Right atrium auricular region (tissue), 2 donors: ENCODE measurements around the gene MROH7. TPM values are rescaled to one million over a fixed set of nuclear protein-coding genes. Genes with fewer than 3 reads are reported as not detected.

Source experiments
- DNase-seq: peaks from one replicate; pipeline ENCODE4 v3.0.0-alpha.2; 2019; ENCODE audit warnings: low spot score
- H3K27ac ChIP-seq, 2 donors: fragments of 200-600 bp; sonication (generic); 1 replicate in 1 of 2; 2 replicates in 1 of 2; pipeline ENCODE4 v1.5.1; 2016 to 2019
- H3K27me3 ChIP-seq, 2 donors: fragments of 200-600 bp; sonication (generic); one replicate each; pipeline versions ENCODE4 v1.5.1 to v1.6.0; 2017 to 2019
- H3K36me3 ChIP-seq: fragments of 200-600 bp; sonication (generic); one replicate; pipeline ENCODE4 v1.5.1; 2016
- H3K4me1 ChIP-seq, 2 donors: fragments of 200-600 bp; sonication (generic); one replicate each; pipeline versions ENCODE4 v1.5.1 to v1.6.0; 2017 to 2019
- H3K4me3 ChIP-seq, 2 donors: fragments of 200-600 bp; sonication (generic); 1 replicate in 1 of 2; 2 replicates in 1 of 2; pipeline ENCODE4 v1.5.1; 2017 to 2019; ENCODE audit warnings: mild to moderate bottlenecking in 1 of 2, moderate library complexity in 1 of 2
- H3K9me3 ChIP-seq, 2 donors: fragments of 200-600 bp; sonication (generic); one replicate each; pipeline ENCODE4 v1.5.1; 2019
- total RNA-seq, 2 donors: library from RNA; depleted of rRNA; stranded (reverse); fragments of >200 nt; gene quantifications; one replicate each; pipeline ENCODE4 v1.1.0, GENCODE V29; 2016
- TF ChIP-seq, protein P1 (sequence below), 2 donors: fragments of 200-600 bp; sonication (generic); IDR thresholded peaks; one replicate each; pipeline ENCODE4 v1.5.1; 2019; ENCODE audit warnings: antibody characterized with exemption in 2 of 2

MROH7 gene
- total RNA-seq, 2 donors from 2014 or later, result 5.5 to 6.9 TPM

DNA sequence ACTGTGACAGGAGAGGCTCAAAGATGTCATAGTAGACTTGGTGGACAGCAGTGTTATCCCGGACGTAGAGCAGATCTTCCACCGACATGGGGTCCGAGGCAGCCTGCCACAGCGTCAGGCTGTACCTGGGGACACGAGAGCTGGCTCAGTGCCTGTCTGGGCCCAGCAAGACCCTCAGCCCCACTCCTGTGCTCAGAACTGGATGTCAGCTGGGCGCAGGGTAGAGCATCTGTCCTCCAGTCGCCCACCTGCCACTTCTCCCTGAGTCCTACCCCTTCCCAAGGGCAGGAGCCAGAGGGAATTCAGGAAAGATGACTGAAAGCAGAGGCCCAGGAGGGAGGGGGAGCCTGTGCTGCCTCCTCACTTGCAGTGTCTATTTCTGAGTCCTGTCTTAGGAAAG is 30.0 kb upstream of the MROH7 start:
- DNase-seq, result no peak
- H3K27ac ChIP-seq, result no peak overlapping the region
- H3K27me3 ChIP-seq, result no peaks in the 10 kb centered on the region
- H3K4me1 ChIP-seq, result no peaks in the 10 kb centered on the region
- TF ChIP-seq, protein P1, sequence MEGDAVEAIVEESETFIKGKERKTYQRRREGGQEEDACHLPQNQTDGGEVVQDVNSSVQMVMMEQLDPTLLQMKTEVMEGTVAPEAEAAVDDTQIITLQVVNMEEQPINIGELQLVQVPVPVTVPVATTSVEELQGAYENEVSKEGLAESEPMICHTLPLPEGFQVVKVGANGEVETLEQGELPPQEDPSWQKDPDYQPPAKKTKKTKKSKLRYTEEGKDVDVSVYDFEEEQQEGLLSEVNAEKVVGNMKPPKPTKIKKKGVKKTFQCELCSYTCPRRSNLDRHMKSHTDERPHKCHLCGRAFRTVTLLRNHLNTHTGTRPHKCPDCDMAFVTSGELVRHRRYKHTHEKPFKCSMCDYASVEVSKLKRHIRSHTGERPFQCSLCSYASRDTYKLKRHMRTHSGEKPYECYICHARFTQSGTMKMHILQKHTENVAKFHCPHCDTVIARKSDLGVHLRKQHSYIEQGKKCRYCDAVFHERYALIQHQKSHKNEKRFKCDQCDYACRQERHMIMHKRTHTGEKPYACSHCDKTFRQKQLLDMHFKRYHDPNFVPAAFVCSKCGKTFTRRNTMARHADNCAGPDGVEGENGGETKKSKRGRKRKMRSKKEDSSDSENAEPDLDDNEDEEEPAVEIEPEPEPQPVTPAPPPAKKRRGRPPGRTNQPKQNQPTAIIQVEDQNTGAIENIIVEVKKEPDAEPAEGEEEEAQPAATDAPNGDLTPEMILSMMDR (IDR thresholded peaks at IDR 0.05), result no peak
- H3K36me3 ChIP-seq, result peaks cover 5% of the 10 kb centered on the region
- no peak overlapping the region for H3K4me3 ChIP-seq
- H3K9me3 ChIP-seq, result no peaks in the 10 kb centered on the region

- TF ChIP-seq, protein P1 (IDR thresholded peaks at IDR 0.05), result no peak
- H3K4me3 ChIP-seq, result no peak overlapping the region
- H3K9me3 ChIP-seq, result no peaks in the 10 kb centered on the region
- no peaks in the 10 kb centered on the region for H3K27me3 ChIP-seq
- H3K27ac ChIP-seq, result no peak overlapping the region
- no peak for DNase-seq
- no peaks in the 10 kb centered on the region for H3K4me1 ChIP-seq
- peaks cover 4% of the 10 kb centered on the region for H3K36me3 ChIP-seq
Measured at GRCh38 chr1:54614024-54614423, 27.6 kb upstream of the MROH7 start.

DNA sequence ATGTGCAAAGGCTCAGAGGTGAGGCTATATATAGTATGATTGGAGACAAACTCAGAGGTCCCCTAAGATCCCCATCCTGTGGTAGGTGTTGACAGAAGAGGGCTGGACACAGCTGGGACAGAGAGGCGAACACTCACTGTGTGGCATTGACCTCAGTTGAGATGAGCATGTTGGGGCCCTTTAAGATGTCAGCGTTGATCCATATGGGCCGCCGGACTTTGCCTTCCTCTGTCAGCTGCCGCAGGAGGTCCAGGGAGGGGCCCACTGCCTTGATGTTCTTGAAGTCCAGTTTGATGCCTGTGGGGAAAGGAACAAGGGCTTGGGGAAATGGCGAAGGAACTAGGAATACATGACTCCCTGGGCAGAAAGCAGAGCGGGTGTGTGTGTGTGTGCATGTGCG is 27.0 kb upstream of the MROH7 start:
- DNase-seq, result no peak
- no peak overlapping the region for H3K27ac ChIP-seq

DNA sequence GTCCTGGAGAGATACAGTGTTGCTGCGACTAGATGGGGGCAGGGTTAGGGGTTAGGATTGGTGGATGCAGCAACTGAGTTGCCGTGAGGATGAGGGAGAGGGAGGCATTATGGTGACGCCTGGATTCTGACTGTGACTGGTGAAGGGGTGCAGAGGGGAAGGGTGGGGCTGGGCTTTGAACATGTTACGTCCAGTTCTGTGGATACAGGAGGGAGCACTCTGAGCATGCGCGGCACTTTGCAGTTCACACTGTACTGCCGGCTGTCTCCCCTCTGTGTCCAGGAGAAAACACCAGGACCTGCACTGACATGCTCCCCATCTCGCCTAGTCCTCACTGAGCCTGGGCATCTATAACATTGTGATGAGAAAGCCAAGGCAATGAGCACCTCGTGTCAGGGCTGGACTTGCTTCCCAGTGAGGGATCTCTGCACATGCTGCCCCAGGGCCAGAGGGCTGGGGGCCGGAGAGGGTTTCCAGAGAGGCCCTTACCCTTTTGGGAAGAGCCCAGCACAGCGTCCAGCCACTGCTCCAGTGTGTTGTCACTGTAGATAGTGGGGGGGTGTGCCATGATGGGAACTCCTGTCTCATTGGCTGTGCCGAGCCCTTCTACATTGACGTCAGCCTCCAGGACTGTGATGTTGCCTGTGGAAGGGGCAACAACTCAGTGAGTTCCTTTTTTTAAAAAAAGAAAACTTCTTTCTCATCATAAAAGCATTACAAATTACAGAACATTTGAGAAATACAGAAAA is 25.9 kb upstream of the MROH7 start:
- H3K27ac ChIP-seq, result no peak overlapping the region
- no peak for DNase-seq

More for the DNA sequence above, 27.0 kb upstream of the MROH7 start:
- Histone ChIP-seq H3K9me3 (no peaks in the 10 kb centered on the region), H3K4me3 (no peak overlapping the region), H3K36me3 (no peaks in the 10 kb centered on the region), H3K4me1 (no peaks in the 10 kb centered on the region), H3K27me3 (no peaks in the 10 kb centered on the region)
- TF ChIP-seq, protein P1 (IDR thresholded peaks at IDR 0.05), result no peak

DNA sequence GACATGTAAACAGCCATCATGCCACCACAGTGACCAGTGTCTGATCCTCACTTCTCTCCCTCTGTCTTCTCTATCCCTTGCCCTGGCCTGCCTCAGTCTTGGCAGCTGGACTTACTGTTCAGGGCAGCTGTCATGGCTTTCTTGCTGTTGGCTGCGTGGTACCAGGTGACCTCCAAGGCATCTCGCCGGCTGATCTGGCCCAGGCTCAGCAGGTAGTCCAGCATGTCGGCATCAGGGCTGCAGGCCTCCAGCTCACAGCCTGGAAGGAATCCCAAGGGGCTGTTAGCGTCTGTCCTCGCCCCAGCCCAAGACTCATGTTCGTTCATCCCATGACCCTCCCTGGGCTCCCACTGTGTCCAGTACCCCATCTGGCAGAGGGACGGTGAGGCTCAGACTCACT is 21.8 kb upstream of the MROH7 start:
- no peak overlapping the region for H3K4me3 ChIP-seq
- peaks cover 0 to 8% of the 10 kb centered on the region in 2 donors for H3K4me1 ChIP-seq
- no peaks in the 10 kb centered on the region for H3K27me3 ChIP-seq
- TF ChIP-seq, protein P1 (IDR thresholded peaks at IDR 0.05), result no peak
- H3K36me3 ChIP-seq, result no peaks in the 10 kb centered on the region
- H3K9me3 ChIP-seq, result no peaks in the 10 kb centered on the region
- no peak for DNase-seq
- H3K27ac ChIP-seq, result no peak overlapping the region

More for the DNA sequence above, 25.9 kb upstream of the MROH7 start:
- H3K4me1 ChIP-seq, result no peaks in the 10 kb centered on the region
- no peaks in the 10 kb centered on the region for H3K36me3 ChIP-seq
- no peaks in the 10 kb centered on the region for H3K27me3 ChIP-seq
- no peak overlapping the region for H3K4me3 ChIP-seq
- TF ChIP-seq, protein P1 (IDR thresholded peaks at IDR 0.05), result no peak
- no peaks in the 10 kb centered on the region for H3K9me3 ChIP-seq
